ENCODE measurements around the gene IFIT1B. TPM values are rescaled to one million over a fixed set of nuclear protein-coding genes. Genes with fewer than 3 reads are reported as not detected.
"Not testable (repeated sequence)": the region's sequence is repeated elsewhere in the genome, so short reads cannot be mapped to it uniquely, and the experiment has no call there.

IFIT1B gene, protein sequence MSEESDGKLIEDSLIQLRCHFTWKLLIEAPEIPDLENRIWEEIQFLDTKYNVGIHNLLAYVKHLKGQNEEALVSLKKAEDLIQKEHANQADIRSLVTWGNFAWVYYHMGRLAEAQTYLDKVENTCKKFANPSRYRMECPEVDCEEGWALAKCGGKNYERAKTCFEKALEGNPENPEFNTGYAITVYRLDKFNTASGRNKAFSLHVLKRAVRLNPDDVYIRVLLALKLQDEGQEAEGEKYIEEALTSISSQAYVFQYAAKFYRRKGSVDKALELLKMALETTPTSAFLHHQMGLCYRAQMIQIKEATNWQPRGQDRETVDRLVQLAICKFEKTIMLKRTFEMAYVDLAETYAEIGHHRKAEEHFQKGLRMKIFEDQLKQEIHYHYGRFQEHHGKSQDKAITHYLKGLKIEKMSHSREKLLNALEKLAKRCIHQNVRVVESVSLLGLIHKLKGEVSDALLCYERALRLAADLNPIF
- total RNA-seq (2021): not detected in 2 replicates
- Bru-seq, nascent RNA: not detected
- not detected for BruChase-seq, experiment 1, labeled RNA remaining after a 2-hour chase
- BruChase-seq, experiment 2, labeled RNA remaining after a 6-hour chase: not detected
- long read RNA-seq: 0 reads

DNA sequence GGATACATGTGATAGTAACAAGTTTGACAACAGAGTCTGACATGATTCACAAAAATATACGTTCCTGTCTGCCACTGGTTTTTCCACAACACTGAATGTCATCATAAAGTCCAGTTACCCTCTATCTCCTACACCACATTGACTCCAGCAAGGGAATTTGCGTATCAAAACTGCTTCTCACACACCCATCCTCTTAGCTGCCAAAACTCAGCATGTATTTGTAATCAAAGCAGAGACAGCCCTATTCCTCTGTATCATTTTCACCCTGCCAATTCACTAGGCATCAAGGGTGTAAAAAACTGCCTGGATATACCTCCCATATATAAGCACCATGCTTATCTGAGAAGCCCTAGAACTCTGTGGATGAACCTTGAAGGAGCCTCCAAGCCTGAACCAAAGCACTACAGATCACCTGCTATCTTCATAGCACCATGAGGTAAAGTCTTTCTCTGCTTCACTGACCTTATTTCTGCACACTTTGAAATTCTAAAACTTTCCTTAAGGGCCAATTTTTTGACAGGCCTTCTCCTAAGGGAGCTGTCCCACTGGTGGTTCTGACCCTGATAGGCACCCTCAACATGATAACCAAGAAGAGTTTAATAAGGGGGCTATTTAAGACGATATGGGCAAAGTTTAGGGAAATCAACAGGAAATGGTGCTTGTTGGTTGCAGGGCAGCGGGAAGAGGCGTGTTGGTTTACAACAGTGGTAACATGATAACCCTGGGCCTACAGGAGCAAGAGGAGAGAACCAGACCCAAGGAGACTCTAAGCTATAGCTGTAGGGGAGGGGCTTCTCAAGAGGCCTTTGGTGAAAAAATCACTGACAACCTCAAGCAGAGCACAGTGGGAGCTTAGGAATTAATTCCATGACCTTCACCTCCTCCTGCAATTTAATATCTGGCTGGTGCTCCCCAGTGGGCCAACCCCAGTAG is at the start of gene IFIT1B:
IFIT1B (plus strand) TSS at position 352 of the 933 bp plus-strand sequence; CDS start at position 432, 80 bp downstream.
- Histone ChIP-seq H3K27me3 (replicated peaks; ENCODE audit: insufficient read depth, low read depth, low read length, poor library complexity) (no peaks in the 10 kb centered on the region), H3K4me3 (ENCODE audit: low read depth, low read length, poor library complexity, severe bottlenecking) (no peak within 1 kb of the TSS), H3K27ac (ENCODE audit: low read depth, low read length, poor library complexity, severe bottlenecking) (no peak within 1 kb of the TSS), H3K36me3 (ENCODE audit: insufficient read depth, low read length, poor library complexity, severe bottlenecking) (no peaks in the 10 kb centered on the region), H3K4me1 (ENCODE audit: insufficient read depth, low read length, poor library complexity, severe bottlenecking) (peaks cover 8% of the 10 kb centered on the region), H3K9me3 (ENCODE audit: low read depth, low read length, poor library complexity, severe bottlenecking) (no peaks in the 10 kb centered on the region)
- intact Hi-C loops (cut with micrococcal nuclease; ENCODE audit: unreplicated experiment): no loop called here
- no TSS peak for BruUV-seq (replicated peaks)
- ChIA-PET POLR2A (ENCODE audit: low non-redundant PET) (no interaction called here), CTCF (no interaction called here)
- DNase-seq (ENCODE audit: low spot score): no peak
- TF ChIP-seq, protein P1, sequence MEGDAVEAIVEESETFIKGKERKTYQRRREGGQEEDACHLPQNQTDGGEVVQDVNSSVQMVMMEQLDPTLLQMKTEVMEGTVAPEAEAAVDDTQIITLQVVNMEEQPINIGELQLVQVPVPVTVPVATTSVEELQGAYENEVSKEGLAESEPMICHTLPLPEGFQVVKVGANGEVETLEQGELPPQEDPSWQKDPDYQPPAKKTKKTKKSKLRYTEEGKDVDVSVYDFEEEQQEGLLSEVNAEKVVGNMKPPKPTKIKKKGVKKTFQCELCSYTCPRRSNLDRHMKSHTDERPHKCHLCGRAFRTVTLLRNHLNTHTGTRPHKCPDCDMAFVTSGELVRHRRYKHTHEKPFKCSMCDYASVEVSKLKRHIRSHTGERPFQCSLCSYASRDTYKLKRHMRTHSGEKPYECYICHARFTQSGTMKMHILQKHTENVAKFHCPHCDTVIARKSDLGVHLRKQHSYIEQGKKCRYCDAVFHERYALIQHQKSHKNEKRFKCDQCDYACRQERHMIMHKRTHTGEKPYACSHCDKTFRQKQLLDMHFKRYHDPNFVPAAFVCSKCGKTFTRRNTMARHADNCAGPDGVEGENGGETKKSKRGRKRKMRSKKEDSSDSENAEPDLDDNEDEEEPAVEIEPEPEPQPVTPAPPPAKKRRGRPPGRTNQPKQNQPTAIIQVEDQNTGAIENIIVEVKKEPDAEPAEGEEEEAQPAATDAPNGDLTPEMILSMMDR (conservative IDR thresholded peaks at IDR 0.05; ENCODE audit: low read depth, low read length): no peak
- TF ChIP-seq EZH2 (IDR thresholded peaks at IDR 0.05; ENCODE audit: borderline replicate concordance, low read depth, low read length, poor library complexity, severe bottlenecking): no peak

DNA sequence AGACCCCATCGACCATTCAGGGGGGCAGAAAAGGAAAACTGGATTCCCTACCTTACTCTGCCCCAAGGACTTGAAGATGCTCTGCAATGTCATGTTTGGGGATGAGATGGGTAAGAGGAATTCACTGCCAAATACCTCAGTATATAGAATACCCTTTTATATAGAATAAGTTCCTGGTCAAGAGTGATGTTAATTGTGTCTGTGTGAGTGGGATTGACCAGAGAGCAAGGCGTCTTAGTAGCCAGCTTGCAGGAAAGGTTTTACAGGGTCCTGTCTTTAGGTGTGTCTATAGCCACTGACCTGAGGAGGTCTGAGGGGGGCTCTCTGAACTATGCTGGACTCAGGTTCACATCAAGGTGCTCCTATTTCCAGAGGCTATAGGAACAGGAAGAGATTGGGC is 48.7 kb upstream of the IFIT1B start:
- POLR2A ChIA-PET (ENCODE audit: low non-redundant PET): no interaction called here
- intact Hi-C loops (cut with micrococcal nuclease; ENCODE audit: unreplicated experiment): no loop called here
- no TSS peak for BruUV-seq (replicated peaks)
- Histone ChIP-seq H3K9me3 (ENCODE audit: low read depth, low read length, poor library complexity, severe bottlenecking) (no peaks in the 10 kb centered on the region), H3K27me3 (replicated peaks; ENCODE audit: insufficient read depth, low read depth, low read length, poor library complexity) (no peaks in the 10 kb centered on the region), H3K4me3 (ENCODE audit: low read depth, low read length, poor library complexity, severe bottlenecking) (no peak overlapping the region), H3K27ac (ENCODE audit: low read depth, low read length, poor library complexity, severe bottlenecking) (no peak overlapping the region), H3K36me3 (ENCODE audit: insufficient read depth, low read length, poor library complexity, severe bottlenecking) (no peaks in the 10 kb centered on the region), H3K4me1 (ENCODE audit: insufficient read depth, low read length, poor library complexity, severe bottlenecking) (peaks cover 33% of the 10 kb centered on the region)
- CTCF ChIA-PET: no interaction called here
- no peak for DNase-seq (ENCODE audit: low spot score)
- TF ChIP-seq, protein P1 (conservative IDR thresholded peaks at IDR 0.05; ENCODE audit: low read depth, low read length): no peak
- no peak for TF ChIP-seq EZH2 (IDR thresholded peaks at IDR 0.05; ENCODE audit: borderline replicate concordance, low read depth, low read length, poor library complexity, severe bottlenecking)

DNA sequence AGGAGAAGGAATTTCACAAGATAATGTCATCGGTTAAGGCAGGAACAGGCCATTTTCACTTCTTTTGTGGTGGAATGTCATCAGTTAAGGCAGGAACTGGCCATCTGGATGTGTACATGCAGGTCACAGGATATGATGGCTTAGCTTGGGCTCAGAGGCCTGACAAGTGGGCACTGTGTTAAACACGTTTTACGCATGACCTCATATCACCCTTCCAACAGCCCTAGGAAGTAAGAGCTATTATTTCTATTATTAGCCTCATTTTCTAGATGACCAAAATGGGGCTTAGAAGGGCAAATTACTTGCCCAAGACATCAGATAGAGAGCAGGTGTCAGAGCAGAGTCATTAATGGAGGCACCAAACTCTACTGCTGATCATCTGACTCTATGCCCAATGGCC is 47.8 kb upstream of the IFIT1B start:
- H3K4me1 ChIP-seq (ENCODE audit: insufficient read depth, low read length, poor library complexity, severe bottlenecking): peaks cover 34% of the 10 kb centered on the region
- H3K4me3 ChIP-seq (ENCODE audit: low read depth, low read length, poor library complexity, severe bottlenecking); DNase-seq (ENCODE audit: low spot score); H3K27me3 ChIP-seq (replicated peaks; ENCODE audit: insufficient read depth, low read depth, low read length, poor library complexity); H3K27ac ChIP-seq (ENCODE audit: low read depth, low read length, poor library complexity, severe bottlenecking); POLR2A ChIA-PET (ENCODE audit: low non-redundant PET); H3K36me3 ChIP-seq (ENCODE audit: insufficient read depth, low read length, poor library complexity, severe bottlenecking); BruUV-seq (replicated peaks); H3K9me3 ChIP-seq (ENCODE audit: low read depth, low read length, poor library complexity, severe bottlenecking); intact Hi-C loops (cut with micrococcal nuclease; ENCODE audit: unreplicated experiment); CTCF ChIA-PET: not testable (repeated sequence)

Data from A673 (cell line).